Vagina (tissue), 2 donors: ENCODE measurements around the gene GPR42.

Experiments used
- POLR2A ChIP-seq, 2 donors: fragments of 450-650 bp; IDR thresholded peaks; one replicate each; pipeline ENCODE4 v1.6.1; 2017; ENCODE audit warnings: antibody characterized with exemption in 2 of 2, mild to moderate bottlenecking in 2 of 2, moderate library complexity in 2 of 2
- POLR2AphosphoS5 ChIP-seq, 2 donors: sonication (generic); formaldehyde crosslinking; IDR thresholded peaks; one replicate each; pipeline ENCODE4 v1.9.0; 2017; ENCODE audit warnings: antibody characterized with exemption in 2 of 2, mild to moderate bottlenecking in 2 of 2, low read depth in 1 of 2; ENCODE audit not compliant: insufficient read depth in 1 of 2

GRCh38 chr19:35410487-35410886 is 39.6 kb downstream of the GPR42 start:
- no peak for TF ChIP-seq POLR2A (IDR thresholded peaks at IDR 0.05)
- TF ChIP-seq POLR2AphosphoS5 (IDR thresholded peaks at IDR 0.05; ENCODE audit: insufficient read depth in 1 of 2, low read depth in 1 of 2), result no peak
